Measurements from ENCODE around the gene MOB1A.

DNA sequence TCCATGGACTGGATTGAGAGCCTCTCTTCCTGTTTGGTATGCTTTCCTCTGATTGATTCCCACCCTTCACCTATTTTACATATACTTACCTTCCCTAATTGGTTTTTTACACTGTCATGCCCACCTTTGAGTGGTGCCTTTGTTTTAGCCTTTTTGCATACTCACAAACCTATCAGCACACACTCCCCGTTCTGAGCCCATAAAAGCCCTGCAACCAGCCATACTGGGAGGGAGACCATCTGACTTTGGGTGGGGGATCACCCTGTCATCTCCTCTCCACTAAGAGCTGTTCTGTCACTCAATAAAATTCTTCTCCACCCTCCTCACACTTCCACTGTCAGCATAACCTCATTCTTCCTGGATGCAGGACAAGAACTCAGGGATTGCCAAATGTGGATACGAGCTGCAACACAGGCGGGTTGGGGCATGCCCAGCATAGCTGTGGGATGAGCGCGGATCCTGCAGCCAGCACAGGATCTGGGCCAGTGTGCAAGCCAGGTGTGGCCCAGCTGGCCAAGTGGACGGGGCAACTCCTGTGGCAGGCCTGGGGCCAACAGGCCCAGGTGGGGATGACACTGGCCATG lies 9.4 kb upstream of the MOB1A start:
- TF ChIP-seq, protein P1, sequence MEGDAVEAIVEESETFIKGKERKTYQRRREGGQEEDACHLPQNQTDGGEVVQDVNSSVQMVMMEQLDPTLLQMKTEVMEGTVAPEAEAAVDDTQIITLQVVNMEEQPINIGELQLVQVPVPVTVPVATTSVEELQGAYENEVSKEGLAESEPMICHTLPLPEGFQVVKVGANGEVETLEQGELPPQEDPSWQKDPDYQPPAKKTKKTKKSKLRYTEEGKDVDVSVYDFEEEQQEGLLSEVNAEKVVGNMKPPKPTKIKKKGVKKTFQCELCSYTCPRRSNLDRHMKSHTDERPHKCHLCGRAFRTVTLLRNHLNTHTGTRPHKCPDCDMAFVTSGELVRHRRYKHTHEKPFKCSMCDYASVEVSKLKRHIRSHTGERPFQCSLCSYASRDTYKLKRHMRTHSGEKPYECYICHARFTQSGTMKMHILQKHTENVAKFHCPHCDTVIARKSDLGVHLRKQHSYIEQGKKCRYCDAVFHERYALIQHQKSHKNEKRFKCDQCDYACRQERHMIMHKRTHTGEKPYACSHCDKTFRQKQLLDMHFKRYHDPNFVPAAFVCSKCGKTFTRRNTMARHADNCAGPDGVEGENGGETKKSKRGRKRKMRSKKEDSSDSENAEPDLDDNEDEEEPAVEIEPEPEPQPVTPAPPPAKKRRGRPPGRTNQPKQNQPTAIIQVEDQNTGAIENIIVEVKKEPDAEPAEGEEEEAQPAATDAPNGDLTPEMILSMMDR (IDR thresholded peaks at IDR 0.05; ENCODE audit: low read depth, low read length) = no peak
- no peak for TF ChIP-seq EZH2phosphoT487 (IDR thresholded peaks at IDR 0.05; ENCODE audit: low read depth)

Data from OCI-LY3 (cell line).